Activated CD8-positive, alpha-beta memory T cell treated with anti-CD3 and anti-CD28 coated beads for 1 hour (primary cell): Measurements from ENCODE around the gene PDPK1.
A peak's percentile ranks its signal among the peaks of the same experiment; 100 is the strongest.
"Not testable (repeated sequence)": the region's sequence is repeated elsewhere in the genome, so short reads cannot be mapped to it uniquely, and the experiment has no call there.

Source experiments
- DNase-seq, 2 donors: peaks; one replicate each; pipeline ENCODE4 v3.0.0-alpha.2; 2020; ENCODE audit warnings: low read depth in 1 of 2; ENCODE audit errors: extremely low read depth in 1 of 2

PDPK1 gene

DNA sequence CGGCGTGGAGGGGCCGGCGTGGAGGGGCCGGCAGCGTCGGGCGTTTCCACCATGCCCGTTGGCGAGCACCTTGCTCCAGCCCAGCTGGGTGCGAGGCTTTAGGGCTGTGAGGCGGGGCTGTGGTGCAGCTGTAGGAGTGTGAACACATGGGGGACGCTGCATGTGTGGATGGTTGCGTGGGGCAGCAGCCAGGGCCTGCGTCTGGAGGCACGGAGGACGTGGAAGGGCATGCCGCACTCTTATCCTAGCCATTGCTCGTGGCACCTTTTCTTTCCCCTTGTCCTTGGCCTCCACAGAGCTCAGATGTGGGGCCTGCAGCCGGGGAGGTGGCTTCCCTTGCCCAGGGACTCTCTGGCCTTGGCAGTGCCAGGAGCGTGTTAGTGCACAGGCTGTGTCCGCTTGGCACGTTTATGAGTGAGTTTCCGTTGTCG, 47.8 kb downstream of the PDPK1 start:
- DNase-seq, result no peak

DNA sequence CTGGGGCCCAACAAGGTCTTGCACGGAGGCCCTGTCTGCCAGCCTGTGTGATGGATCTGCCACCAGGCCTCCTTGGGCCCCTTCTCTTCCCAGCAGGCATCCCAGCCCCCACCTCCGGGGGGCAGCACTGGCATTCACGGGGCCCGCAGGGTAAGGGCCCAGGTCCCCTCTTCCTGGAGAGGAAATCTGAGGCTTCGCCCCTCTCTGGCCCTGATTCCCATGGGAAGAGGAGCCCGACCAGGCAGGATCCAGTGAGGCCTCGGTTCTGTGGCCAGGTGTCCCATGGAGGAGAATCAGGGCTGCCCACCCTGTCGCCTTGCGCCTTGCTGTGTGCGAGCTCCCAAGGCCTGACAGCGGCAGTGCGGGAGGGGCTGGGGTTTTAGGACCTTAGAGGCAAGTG, 48.4 kb downstream of the PDPK1 start:
- DNase-seq, result no peak

DNA sequence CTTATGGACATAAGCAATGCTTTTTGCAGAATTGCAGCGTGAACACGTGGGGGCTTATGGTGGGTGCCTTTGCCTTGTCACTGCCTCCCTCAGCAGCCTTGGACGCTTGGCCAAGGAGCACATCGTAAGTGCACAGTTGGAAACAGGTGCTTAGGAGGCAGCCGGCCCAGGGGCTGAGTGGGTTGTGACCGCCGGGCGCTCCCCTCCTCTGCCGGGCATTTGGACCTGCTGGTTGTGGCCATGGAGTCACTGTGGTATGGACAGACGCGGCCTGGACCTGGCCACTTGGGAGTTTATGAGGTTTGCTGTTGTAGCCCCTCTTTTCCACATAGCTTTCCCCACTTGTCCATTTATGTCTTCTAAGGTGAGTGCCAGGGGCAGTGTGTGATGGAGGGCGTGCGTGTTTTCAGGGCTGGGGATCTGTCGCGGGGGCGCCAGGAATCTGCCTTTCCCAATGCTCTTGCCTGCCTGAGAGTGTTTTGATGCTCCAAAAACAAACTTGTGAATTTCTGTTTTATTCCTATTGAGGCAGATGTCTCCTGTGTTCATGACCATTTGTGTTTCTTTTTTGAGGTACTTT, 49.2 kb downstream of the PDPK1 start:
- no peak for DNase-seq

DNA sequence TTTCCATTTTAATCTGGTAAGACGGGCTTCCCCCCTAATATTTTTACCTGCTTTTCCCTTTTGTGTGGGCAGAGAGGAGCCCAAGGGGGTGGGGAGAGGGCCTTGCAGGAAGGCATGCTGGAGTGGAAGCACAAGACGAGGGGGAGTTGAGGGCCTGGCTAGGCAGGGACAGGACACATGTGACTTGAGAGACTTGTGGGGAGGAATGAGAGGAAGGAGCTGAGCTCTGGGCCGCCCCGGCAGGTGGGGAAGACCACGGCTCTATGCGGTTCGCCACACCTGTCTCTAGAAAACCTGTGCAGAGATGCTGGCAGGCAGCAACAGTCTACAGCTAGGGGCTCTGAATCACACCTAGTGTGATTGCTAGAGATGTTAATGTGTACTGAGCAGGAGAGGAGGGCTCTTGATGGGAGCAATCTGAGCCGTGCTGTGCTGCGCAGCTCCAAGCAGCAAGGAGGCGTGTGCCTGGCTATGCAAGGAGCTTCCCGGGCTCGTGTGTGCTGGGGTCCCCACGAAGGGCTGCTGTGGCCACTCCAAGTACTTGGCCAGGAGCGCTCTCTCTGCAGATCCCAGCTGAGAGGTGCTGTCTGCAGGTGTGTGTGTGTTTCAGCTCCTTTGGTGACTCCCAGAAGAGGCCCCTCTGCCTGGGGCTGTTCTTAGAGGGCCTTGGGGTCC, 50.2 kb downstream of the PDPK1 start:
- no peak for DNase-seq

DNA sequence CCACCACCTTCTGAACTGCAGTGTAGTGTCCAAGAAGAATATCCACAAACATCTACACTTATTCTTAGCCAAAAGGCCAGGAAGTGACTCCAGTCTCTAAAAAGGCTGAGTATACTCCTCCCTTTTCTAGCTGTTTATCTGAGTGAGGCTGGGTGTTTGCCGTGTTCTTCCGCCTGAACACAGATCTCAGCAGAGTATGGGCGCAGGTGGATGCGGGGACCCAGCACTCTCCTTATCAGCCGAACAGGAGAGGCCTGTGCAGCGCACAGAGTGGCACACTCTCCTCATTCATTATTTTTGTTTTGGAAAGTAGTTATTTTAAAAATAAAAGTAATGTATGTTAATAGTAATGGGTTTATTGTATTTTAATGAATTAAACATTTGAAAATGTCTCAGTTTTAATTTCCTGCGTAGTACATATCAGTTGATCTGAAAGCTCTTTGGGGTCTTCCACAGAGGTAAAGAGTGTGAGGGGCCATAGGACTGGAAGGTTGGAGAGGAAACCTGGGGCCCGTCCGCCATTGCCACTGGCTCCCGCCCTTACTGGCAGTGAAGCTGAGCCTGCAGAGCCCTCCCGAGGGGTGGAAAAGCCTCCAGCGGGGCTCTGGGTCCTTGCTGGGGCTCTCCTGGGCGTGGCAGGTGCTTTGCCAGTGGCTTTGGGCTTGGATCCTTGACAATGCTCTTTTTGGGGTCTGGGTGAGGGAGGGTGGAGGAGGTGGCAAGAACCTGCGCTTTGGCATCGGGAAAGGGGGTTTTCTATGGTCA, 53.8 kb downstream of the PDPK1 start:
- DNase-seq, result no peak

DNA sequence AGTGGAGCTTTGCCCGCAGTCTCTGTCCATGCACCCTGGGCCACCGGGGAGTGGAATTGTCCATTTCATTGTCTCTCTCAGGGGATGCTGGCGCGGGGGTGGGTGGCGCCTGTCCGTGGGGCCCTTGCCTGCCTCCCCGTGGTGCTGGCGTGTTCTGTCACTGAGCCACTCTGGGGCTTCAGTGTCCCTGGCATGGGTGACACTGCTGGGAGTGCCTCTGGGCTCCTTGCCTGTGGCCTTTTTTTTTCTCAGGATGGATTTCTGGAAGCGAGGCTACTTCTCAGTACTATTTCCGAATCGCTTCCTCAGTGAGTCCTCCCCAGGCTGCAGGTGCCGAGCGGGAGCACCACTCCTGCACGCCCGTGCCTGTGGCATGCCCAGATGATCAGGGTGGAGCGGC, 55.0 kb downstream of the PDPK1 start:
- DNase-seq, result no peak

DNA sequence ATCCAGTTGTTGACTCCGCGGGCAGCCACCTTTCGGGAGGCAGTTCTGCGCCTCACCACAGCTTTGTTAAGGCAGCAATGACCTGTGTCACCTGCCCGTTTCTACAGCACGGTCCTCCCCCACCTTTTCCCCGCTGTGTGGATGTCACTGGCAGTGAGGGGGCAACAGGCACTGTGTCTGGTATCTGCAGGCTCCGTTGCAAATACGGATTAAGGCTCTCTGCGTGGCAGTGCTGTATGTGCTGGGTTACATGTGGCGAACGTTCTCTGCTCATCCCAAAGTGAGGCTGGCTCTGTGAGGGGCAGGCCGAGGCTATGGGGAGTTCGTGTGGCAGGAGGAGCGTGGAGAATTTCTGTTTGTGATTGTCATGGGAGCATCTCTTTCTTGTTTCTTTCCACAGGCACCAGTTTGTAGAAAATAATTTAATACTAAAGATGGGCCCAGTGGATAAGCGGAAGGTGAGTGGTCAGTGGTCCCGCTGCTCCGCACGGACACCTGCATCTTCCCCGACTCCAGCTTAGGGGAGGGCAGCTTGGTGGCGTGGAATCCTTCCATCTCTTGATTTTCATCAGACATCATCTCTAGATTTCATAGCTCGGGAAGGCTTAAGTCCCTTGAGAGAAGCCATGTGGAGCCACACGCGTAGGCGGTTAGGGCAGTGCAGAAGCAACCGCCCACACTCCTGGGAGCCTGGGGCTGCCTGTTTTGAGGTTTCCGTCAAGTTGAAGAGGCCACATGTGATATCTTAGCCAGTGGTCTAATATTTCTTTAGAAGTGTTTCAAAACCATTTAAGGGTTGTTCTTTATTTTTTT, 57.8 kb downstream of the PDPK1 start:
- DNase-seq, result no peak

DNA sequence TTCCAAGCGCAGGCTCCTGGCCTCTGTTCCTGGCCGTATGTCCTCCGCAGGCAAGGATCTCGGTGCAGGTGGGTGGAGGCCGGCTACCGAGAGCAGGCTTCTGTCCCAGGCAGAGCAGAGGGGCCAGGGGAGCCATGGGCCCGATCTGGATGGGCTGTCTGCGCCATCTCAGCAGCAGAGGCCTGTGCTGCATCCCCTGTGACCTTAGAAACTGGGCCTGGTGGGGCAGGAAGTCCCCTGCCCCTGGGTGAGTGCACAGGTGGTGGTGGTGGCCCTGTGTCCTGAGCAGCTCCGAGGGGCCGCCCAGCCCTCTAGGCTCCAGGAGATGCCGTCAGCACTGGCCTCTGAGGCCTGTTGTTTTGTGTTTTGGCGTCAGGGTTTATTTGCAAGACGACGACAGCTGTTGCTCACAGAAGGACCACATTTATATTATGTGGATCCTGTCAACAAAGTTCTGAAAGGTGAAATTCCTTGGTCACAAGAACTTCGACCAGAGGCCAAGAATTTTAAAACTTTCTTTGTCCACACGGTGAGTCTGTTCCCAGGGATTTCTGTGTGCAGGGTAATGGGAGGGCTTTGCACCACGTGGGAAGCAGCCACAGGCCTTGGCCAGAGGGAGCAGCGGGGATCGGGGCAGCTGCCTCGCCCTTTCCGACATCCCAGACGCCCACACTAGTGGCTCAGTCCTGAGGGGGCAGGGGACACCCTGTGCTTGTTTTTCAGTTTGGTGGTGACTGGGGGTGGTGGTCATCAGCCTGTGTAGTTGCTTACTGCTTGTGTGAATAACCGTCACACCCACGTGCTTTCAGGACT, 59.1 kb downstream of the PDPK1 start:
- no peak for DNase-seq

DNA sequence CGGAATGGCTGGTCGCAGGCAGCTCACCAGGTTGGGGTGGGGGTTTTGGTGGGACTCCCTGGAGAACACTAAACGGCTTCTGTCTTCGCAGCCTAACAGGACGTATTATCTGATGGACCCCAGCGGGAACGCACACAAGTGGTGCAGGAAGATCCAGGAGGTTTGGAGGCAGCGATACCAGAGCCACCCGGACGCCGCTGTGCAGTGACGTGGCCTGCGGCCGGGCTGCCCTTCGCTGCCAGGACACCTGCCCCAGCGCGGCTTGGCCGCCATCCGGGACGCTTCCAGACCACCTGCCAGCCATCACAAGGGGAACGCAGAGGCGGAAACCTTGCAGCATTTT, 59.7 kb downstream of the PDPK1 start:
- no peak for DNase-seq

DNA sequence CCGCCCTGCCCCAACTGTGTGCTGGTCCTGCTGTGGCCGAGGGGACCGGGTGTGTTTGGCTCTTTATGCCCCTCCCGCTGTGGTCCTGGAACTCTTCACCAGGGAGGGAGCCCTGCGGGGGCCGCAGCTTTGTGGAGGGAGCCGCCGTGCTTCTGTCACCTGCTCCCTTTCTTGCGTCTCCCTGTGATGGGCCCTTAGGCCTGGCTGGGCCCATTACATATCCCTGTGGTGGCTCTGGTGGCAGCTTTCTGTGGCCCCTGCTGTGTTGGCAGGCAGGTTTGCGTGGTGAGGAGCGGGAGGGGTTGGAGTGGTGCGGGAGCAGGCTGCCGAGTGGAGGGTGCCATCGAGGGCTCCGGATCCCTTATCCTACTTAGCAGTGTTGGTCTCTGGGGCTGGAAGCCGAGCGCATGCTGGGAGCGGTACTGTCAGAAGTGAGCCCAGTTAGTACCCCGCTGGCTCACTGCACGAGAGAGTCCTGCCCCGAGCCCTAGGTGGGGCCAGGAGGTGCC, 60.4 kb downstream of the PDPK1 start:
- no peak for DNase-seq

DNA sequence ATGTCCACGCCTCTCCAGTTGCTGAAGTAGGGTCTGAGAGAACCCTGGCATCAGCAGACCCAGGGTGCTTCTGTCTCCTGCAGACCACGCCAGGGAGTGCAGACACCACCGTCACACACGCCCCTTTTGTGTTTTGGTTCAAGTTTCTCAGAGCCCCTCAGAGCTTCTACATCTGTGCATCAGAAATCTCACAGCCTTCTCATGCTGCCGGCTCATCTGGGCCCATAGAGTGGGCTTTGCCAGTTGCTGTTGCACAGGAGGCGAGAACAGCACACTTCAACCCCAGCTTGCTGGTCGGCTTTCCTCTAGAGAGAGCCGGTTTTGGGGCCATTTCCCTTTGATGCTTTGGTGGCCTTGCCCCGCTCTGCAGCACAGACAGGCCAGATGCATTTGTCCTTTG, 60.9 kb downstream of the PDPK1 start:
- no peak for DNase-seq

DNA sequence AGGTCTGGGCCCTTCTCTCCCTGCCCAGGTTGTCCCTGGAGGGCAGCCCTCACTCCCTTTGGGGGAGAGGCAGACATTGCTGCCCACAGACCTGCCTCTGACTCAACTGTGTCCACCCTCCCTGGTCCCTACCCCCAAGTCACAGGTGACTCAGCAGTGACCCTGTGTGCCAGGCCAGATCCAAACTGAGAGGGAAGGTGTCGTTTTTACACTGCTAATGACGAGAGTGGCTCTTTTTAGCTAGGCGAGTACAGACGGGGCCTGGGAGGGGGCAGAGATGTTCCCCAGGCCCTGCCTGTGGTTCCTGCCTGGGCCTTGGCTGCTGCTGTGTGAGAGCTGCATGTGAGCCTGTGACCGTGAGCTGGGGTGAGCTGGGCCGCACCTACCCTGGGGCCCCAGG, 61.3 kb downstream of the PDPK1 start:
- not testable (repeated sequence) for DNase-seq

DNA sequence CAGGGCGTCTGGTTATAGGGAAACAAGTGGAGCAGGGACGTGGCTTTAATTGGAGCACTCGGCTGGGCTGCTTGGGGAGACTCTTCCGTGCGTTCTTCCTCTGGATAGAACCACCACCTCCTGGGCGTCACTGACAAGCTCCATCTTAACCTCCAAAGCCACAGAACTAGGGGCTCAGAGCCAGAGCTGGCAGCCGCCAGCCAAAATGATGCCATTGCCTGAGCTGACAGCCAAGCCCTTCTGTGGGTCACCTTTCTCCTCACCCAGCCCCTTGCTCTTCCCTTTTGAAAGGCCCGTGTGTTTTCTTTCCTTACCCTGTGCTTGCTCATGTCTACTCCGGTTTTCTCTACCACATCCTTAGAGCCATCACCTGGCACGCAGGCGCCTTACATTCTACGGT, 62.0 kb downstream of the PDPK1 start:
- not testable (repeated sequence) for DNase-seq

DNA sequence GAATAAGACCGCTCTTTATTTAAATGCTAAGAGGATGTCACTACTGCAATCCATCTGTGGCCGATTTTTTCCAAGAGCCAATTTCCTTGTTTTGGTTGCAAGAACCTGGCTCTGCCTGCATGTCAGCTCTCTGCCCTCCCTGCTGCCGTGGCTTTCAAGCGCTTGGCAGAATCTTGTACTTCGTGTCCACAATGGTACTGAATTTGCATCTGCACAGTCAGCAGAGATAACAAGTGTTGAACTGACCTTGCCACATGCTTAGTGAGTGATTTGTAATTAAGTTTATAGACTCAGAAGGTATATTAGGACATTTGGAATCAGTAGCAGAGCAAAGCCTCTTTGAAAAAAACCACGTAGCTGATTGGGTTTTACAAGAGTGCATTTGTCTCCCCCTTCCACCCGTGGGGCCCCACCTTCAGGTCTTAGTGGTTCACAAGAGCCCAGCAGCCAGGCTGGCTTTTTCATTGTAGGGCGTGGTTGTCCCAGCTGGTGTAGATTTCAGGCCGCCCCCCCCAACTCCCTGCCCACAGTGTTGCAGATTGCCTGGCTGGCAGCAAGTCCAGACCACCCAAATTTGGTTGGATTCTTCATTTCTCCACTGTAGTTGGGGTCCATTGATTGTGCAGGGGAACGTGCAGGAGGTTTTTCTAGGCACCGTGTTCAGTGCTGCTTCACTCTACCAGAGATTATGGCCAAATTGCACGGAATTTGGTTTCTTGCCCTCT, 63.6 kb downstream of the PDPK1 start:
- DNase-seq, result not testable (repeated sequence)

DNA sequence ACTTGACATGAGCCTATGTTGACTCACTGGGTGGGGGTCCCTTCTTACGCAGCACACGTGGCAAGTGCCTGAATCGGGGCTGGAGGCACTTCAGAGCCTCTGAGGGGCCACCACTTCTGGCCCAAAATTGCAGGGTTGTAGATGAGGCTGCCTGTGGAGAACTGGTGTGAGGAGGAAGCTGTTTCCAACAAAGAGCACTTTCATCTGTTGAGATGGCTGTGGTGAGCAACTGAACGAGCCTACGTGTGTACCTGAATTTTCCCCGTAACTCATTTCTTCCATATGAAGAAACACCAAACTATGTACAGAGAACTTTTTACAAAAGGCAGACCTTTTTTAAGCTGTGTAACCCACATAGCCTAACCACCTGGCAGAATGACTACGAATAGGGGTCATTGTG, 64.4 kb downstream of the PDPK1 start:
- not testable (repeated sequence) for DNase-seq

DNA sequence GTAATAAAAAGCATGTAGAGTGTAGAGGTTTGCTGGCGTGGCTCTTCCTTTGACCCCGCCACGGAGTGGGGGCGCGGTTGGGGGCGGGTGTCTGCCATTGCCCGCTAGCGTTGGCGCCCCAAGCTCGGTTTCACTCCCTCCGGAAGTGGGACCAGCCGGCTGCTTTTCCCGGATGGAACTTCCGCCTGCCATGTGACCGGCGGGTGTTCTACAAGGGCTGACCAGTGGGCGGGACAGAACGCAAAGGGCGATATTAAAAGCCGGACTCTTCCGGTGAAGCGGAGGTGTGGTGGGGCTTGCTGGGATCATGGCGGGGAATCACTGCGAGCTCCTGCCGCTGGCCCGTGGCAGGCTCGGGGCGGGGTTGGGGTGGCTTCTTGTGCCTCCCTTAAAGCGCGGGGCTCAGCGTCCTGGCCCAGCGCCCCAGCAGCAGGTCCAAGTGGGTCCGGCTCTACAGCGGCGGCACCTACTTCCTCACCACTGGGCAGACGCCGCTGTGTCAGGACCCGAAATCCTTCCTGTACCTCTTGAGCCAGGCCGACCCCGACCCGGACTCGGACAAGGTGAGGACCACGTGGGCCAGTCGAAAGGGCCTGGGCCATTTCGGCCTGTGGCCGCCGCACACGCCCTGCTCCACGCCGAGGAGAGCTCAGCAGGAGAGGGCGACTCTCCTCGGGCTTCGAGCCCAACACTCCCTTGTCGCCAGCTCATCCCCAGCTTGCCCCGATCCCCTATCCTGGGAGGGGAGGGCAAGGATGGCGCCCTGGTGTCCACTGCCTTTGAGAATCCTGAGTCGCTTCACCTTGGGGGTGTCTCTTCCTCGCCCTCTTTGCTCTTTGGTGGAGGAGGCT, 65.6 kb downstream of the PDPK1 start:
- peak; percentile 38 to 59 for DNase-seq

DNA sequence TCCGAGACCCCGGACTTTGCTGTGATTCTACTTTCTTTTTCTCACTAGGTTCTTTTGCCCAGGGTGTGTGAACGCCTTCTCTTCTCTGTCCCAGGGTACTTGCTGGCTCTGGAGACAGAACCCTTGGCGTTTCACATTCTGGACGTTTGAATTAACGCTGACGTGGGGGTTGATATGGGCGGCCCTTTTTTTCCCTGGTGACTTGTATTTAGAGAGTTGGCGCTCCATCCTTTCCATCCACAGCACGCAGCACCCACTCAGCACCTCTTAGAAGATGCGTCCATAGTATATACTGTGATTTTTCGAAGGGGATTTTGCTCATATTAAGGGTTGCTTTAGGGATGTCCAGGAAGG, 66.2 kb downstream of the PDPK1 start:
- DNase-seq, result not testable (repeated sequence)

DNA sequence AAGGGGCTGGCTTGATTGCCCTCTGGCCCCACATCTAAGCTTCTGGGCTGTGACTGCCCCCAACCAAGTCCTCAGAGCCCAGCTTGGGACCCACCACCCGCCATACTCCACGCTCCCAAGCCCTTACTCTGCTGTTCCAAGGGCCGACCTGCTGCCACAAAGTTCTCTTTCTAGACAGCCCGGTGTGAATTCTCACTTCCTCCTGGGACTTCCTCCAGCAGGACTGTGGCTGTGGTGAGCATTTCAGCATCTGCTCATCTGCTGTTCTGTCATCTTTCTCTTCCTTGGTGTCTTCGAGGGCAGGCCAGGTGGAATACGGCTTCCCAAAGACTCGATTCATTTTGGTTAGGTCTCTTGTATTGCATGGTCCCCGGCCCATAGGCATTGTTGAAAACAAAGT, 69.0 kb downstream of the PDPK1 start:
- DNase-seq, result not testable (repeated sequence)

DNA sequence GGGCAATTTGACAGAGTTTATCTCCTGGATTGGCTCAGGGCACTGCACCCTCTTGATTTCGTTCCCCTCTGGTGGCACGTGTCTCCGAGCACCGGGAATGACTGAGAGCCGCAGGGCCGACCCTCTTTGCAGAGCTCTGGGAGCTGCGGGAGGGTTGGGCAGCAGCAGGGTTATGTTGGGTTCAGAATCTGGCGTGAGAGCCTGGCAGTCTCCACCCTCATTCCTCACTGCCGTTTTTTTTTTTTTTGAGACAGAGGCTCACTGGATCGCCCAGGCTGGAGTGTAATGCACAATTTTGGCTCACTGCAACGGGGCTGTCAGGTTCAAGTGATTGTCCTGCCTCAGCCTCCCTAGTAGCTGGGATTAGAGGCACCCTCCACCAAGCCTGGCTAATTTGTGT, 71.5 kb downstream of the PDPK1 start:
- not testable (repeated sequence) for DNase-seq
